Cerebellar cortex (tissue), 1 donor: ENCODE data around the gene SH3BP2.
"Not testable (repeated sequence)": the region's sequence is repeated elsewhere in the genome, so short reads cannot be mapped to it uniquely, and the experiment has no call there.

Source experiments
- DNase-seq: peaks from one replicate; pipeline ENCODE4 v3.0.0-alpha.2; 2015; ENCODE audit warnings: low spot score

The SH3BP2 gene

DNA sequence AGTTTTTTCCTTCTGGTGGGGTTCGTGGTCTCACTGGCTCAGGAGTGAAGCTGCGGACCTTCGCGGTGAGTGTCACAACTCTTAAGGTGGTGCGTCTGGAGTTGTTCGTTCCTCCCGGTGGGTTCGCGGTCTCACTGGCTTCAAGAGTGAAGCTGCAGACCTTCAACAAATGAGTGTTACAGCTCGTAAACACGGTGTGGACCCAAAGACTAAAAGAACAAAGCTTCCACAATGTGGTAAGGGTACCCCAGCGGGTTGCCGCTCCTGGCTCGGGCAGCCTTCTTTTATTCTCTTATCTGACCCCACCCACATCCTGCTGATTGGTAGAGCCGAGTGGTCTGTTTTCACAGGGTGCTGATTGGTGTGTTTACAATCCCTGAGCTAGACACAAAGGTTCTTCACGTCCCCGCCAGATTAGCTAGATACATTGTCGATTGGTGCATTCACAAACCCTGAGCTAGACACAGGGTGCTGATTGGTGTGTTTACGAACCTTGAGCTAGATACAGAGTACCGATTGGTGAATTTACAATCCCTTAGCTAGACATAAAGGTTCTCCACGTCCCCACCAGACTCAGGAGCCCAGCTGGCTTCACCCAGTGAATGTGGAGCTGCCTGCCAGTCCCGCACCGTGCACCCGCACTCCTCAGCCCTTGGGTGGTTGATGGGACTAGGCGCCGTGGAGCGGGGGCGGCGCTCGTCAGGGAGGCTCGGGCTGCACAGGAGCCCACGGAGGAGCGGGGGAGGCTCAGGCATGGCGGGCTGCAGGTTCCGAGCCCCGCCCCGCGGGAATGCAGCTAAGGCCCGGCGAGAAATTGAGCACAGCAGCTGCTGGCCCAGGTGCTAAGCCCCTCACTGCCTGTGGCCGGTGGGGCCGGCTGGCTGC lies 30.2 kb upstream of the SH3BP2 start:
- DNase-seq, result not testable (repeated sequence)

DNA sequence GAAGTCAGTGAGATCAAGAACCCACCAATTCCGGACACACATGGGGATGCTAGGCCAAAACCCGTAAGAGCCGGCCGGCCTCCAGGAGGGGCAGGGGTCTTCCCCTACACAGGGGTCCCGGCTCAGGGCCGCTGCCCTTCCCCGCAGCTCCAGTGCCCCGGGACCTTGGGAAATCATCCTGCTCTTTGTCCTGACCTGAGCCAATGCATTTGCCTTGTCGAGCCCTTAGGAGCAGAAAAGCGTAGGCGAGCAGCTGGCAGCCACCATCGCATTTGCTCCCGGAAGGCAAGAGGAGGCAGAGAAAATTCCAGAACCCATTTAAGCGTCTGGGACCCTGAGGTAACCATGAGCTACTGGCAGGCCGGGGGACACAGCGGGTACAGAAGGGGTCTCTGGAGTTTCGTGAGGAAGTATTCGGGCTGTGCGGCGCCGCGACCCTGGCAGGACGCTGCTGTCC lies 29.3 kb upstream of the SH3BP2 start:
- no peak for DNase-seq

DNA sequence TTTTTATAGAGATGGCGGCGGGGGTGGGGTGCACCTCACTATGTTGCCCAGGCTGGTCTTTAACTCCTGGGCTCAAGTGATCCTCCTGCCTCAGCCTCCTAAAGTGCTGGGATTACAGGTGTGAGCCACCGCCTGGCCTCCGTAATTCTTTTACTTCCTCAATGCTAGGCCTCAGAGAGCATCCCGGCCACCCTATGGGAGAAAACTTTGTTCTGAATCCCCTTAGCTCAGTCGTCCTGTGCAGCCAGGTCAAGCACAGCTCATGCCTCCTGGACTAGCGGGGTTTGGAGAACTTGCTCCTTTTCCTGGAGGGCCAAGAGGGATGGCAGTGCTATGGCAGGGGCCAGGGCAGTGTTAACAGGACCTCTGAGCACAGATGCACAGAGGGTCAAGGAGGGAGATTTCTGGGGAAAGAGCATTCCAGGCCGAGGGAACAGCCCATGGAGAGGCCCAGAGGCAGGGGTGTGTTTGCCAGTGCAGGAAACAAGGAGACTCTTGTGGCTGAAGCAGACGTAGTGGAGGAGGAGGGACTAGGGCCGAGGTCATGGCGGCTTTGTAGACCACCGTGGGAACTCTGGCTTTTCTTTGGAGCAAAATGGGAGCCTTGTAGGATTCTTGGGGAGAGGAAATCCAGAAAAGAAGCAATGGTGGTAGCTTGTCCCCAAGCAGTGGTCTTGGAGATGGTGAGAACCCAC lies 26.9 kb upstream of the SH3BP2 start:
- DNase-seq, result no peak

DNA sequence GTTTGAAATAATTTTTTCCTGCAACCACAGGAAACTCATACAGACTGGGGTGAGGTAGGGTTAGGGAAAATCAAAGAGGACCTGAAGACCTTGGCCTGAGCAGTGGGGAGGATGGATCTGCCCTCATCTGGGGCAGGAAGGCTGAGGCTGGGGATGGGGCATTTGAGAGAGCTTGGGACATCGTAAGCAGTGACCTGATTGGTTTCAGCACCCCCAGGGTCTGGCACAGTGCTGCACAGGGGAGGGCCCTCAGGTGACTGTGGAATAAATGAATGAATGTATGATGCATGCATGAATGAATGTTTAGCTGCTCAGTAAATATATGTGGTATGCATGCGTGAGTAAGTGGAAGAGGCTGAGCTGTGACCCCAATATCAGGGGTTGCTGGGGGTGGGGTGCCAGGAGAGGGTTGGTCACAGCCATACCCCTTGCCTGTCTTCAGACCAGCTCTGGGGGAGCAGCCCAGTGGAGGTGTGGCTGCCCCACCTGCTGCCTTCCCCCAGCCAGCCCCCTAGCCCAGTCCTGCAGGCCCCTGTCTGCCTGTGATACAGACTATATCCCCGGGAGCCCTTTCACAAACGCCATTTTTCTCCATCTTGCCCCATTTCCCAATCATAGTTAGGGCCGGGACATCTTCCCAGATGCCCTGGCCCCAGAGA lies 25.7 kb upstream of the SH3BP2 start:
- DNase-seq, result no peak

DNA sequence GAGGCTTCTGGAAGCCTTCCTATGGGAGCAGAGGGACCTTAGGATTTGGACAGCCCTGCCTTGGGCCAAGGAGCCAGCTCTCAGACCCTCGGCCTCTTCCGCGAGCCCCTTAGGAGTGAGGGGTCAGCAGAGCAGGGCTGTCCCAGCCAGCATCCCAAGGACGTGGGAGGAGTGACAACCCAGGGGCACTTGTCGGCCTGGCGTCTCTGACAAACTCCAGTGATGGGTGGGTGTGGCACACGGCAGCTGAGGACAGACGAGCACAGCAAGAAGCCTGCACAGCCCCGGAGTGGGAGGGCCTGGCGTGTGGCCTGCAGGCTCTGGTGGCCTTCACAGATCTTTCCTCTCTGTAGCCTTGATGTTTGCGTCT lies 25.2 kb upstream of the SH3BP2 start:
- no peak for DNase-seq

DNA sequence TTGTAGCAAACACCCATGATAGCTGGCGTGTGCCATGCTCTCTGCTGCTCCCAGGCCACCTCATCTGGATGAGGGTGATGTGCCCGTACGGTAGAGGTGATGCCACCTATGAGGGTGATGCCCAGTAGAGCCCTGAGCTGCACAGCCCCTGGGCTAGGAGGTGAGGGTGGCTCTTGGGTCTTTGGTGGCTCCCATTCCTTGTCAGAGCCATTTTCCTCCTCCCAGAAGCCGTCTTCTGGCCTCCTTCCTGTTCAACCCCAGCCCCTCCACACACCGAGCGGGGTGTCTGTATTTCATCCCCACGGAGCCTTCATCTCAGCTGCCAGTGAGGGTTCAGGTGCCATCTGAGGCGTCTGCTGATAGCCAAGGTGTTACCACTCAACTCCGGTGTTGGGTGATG lies 24.8 kb upstream of the SH3BP2 start:
- DNase-seq, result no peak

DNA sequence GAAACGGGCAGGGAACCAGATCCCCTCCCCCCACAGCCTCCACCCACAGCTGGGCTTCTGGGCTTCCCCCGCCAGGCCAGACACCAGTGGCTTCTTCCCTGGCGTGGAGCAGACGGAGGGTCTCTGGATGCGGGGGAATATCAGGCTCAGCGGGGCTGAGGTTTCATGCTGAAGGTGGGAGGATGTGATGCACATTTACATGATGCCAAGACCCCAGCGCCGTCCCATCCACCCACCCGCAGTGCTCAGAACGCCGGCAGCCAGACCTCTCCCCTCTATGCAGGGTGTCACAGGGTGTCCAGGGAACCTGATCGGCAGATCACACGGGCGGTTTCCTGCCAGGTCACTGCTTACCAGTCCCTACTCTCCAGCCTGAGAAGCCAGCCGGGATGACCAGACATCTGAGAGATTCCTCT lies 24.0 kb upstream of the SH3BP2 start:
- no peak for DNase-seq

DNA sequence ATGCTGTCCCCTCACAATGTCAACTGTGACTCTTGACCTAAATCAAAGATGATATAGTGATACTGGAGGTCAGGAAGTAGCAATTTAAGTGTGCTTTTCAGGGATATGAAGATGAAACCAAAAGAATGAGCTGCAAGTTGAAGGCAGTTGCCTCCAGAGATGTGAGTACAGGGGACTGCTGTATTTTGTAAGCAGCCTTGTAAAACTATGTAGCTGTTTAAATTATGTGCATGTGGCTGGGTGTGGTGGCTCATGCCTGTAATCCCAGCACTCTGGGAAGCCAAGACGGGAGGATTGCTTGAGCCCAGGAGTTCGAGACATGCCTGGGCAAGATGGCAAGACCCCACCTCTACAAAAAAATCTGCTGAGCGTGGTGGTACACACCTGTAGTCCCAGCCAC lies 21.6 kb upstream of the SH3BP2 start:
- DNase-seq, result no peak

DNA sequence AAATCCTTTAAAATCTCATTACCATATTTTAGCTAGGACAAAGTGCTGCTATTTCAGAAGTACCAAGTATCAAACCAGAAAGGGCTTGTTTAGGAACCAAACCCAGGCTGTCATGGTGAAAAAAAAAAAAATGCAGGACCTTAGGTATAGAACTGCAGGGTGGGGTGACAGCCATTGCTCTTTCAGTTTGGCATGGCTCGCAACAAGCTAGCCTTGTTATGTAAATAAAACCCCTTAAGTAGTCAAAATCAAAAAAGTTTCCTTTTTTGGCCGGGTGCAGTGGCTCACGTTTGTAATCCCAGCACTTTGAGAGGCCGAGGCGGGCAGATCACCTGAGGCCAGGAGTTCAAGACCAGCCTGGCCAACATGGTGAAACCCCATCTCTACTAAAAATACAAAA lies 12.2 kb upstream of the SH3BP2 start:
- DNase-seq, result not testable (repeated sequence)

DNA sequence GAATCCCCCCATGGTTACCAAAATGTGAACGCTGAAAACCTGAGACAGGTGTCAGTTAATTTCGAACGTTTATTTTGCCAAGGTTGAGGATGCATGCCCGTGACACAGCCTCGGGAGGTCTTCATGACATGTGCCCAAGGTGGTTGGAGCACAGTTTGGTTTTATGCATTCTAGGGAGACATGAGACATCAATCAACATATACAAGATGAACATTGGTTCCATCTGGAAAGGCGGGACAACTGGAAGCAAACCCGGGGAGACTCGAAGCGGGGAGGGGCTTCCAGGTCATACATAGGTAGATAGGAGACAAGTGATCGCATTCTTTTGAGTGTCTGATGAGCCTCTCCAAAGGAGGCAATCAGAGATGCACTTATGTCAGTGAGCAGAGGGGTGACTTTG lies 11.0 kb upstream of the SH3BP2 start:
- DNase-seq, result no peak

DNA sequence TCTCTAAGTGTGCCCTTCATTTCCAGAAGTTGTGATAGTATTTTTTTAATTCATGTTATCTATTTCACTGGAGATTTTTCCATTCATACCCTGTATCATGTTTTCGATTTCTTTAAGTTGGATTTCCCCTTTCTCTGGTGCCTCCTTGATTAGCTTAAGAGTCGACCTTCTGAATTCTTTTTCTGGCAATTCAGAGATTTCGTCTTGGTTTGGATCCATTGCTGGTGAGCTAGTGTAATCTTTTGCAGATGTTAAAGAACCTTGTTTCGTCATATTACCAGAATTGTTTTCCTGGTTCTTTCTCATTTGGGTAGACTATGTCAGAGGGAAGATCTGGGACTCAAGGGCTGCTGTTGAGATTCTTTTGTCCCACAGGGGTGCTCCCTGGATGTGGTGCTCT lies 9.1 kb upstream of the SH3BP2 start:
- DNase-seq, result no peak

DNA sequence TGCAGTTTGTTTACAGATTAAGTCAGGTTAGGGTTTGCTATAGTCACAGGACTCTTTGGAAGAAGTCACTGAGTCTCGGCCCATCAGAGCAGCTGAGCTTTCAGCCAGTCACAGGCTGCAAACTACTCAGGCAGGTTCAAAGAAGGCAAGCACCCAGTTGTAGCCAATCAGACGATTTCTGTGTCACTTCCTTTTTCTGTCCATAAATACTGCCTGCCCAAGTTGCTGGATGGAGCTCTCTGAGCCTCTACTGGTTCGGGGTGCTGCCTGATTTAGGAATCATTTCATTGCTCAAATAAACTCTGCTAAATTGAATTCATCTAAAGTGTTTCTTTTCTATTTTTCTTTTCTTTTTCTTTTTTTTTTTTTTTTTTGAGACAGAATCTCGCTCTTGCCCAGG lies 7.3 kb upstream of the SH3BP2 start:
- no peak for DNase-seq

DNA sequence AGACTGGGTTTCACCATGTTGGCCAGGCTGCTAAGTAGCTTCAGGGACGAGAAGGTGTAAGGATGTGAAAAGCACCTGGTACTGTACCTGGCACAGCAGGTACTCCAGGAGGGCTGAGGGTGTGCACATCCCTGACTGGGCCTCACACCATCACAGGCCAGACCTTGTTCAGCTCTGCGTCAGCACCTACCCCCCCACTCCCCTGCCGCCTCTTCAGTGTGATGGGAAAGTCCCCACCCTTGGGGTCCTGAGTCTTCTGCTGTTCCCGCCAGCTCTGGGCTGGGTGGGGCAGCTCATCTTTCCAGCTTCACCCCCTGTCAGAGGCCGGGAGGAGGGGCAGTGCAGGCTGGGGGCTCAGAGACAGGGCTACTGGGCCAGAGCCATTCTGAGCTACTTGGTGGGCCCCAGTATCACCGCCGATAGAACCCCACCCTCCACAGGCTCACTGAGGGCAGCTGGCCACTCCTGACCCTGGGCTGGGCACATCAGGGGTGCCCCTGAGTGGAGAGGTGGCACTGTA lies 6.7 kb upstream of the SH3BP2 start:
- DNase-seq, result no peak

DNA sequence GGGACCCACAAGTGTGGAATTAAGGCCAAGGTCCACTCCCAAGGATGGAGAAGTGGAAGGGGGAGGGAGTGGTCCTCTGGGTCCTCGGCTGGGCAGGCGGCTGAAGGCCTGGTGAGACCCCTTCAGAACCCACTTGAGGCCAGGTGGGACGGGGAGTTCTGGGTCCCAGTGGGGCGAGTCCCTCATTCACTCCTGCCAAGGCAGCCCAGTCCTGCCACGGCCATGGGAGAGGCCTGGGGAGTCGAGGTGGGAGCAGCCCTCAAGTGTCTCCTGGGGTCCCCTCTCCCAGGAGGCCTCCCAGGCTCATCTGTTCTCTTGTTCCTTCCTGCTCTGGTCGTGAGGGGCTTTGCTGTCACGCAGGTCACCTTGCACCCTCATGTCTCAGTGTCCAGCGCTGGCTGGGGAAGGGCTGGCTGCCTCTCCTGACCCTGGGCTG lies 6.1 kb upstream of the SH3BP2 start:
- no peak for DNase-seq

DNA sequence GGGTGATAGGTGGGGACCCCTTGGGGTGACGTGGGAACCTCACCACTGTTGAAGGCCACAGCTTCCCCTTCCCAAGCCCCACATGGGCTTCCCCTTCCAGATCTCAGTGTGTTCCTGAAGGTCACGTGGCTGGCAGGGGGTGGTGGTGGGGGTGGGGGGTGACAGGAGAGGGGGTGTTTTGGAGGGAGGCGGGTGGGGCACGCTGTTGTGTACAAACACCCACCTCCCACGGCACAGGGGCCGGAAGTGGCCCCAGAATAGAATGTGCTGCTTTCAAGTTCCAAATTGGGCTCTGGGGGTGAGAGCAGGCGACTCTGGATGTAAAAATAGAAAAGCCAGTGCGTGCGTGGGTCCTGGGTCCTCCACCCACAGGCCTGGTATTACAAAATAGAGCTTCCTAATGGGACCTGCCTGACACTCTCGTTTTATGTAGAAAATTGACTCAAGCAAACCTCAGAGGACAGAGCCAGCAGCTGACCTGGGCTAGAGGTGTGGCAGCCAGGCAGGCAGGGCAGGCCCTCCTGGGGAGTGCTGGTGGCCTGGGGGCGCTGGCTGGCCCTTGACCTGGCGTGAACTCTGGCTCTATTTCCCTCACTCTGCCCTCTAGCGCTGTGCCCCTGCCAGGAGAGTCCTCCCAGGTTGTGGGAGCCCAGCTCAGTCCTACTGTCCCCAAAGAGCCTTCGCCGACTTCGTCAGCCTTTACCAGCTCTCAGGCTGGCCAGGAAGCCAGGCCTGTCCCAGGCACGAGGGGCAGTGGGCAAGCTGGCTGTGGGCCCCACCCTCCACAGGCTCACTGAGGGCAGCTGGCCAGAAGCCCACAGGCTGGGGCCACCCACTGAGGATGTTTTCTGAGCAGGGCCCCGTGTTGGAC lies 5.4 kb upstream of the SH3BP2 start:
- DNase-seq, result no peak

DNA sequence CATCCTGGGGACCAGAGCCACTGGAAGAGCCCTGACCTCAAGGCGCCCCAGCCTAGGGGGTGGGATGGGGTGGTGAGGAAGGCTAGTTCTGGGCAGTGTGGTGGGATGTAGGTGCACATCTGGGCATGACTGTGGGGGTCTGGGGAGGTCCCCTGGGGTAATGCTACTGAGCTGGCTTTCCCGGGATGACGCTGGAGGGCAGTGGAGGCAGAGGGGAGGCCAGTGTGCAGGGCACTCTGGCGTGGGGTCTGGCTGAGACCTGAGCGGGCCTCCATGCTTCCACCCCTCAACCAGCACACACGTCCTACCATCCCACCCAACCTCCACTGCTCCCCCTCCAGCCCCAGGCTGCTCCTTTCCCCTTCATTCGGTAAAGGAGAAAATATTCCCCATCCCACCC lies 4.8 kb upstream of the SH3BP2 start:
- DNase-seq, result no peak

DNA sequence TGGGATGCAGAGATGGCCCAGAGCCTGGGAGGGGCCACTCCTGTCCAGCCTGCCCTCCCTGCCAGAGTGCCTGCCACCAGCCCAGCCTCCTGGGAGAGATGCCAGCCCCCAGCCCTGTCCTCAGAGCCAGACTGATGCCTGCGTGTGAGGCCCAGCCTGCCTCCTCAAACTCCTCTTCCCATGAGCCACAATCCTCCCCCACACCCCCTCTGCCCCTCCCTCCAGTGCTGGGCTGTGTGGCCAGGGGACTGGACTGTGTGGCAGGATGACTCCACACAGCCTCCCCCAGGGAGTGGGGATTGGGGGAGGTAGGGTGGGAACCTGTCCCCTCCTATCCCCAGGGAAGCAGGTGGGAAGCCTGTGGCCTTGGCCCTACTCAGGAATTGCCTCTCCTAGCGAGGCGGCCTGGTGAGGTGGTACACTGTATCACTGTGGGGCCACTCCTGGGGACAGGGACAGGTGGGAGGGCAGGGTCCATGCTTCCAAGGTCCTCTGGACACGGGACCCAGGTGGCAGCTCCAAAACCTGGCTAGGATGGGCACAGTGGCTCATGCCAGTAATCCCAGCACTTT lies 4.3 kb upstream of the SH3BP2 start:
- no peak for DNase-seq

DNA sequence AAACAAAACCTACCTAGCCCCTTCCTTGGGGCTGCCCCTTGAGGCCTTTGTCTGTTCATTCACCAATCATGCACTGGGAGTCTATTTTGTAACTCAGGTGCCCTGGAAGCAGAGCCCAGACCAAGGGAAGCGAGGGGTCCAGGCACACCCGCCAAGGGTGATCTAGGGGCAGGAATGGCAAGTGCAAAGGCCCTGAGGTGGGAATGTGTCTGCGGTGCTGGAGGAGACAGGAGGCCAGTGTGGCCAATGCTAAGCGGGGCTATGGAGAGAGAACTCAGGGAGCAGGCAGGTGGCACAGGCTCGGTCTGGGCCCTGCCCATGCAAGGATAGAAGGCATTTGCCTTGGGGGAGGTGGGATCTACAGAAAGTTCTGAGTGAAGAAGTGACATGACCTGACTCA lies 3.5 kb upstream of the SH3BP2 start:
- DNase-seq, result no peak

DNA sequence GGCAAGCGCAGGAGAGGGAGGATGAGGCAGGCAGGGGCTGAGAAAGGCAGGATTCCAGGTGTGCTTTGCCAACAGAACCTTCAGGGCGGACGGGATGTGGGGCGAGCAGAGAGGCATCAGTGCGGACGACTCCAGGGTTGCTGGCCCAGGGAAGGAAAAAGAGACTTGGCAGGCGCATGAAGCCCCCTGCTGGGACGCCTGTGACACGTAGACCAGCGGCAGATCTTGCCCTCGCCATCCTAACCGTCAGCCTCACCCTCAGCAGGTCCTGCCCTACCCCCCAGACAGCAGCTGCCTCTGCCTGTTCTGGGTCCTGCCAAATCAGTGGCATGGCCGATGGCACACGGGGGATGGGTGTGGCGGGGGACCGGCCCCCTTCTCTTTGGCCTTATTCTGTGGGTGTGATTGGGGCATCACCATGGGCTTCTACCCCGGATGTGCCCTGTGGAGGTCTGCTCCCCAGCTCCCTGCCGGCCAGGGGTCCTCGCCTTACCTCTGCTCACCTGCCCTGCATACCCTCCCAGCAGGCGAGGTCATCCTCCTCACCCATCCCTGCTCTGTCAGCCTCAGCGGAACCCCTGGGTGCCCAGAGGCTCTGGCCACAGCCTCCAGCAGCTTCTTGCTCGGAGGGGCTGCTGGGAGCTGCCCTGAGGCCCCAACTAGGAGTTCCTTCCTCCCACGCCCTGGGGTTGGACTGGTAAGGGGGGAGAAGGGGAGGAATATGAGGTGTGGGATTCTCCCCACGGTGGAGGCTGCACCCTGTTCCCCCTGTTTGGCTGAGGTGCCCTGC lies 2.9 kb upstream of the SH3BP2 start:
- no peak for DNase-seq
